Panc1 (cell line): ENCODE measurements around the gene BRD4. TPM values are rescaled to one million over a fixed set of nuclear protein-coding genes. Genes with fewer than 3 reads are reported as not detected.

Experiments
- ATAC-seq: fragments of 200-7000 bp; cut with Tn5 transposase; 2 replicates; pipeline ENCODE4 v1.9.1; 2020; ENCODE audit warnings: mild to moderate bottlenecking, moderate library complexity
- BruUV-seq: library from RNA; stranded (reverse); fragments of 400-500 nt; replicated peaks from 2 replicates; lab custom pipeline; 2021; lab: Mats Ljungman, UMichigan
- CTCF ChIA-PET: fragments of 300-600 bp; sonication (Branson Sonifier 250); formaldehyde crosslinking; loops from one replicate; lab custom pipeline; 2022; ENCODE audit warnings: antibody characterized with exemption; lab: Charles Lee
- POLR2A ChIA-PET: fragments of 300-600 bp; sonication (Branson Sonifier 250); formaldehyde crosslinking; loops from one replicate; lab custom pipeline; 2022; ENCODE audit warnings: antibody characterized with exemption; lab: Charles Lee
- DNase-seq: peaks from one replicate; pipeline ENCODE4 v3.0.0-alpha.2; 2010; ENCODE audit warnings: low read depth, low spot score
- H3K27ac ChIP-seq: 2 replicates; pipeline ENCODE4 v1.5.1; 2011; ENCODE audit warnings: mild to moderate bottlenecking, low read length, inconsistent platforms
- H3K27me3 ChIP-seq: fragments of 200-500 bp; sonication (Bioruptor generic); 2 replicates; pipeline ENCODE4 v1.6.0; 2014; ENCODE audit warnings: low read length, inconsistent platforms; ENCODE audit not compliant: control insufficient read depth, insufficient read depth
- H3K36me3 ChIP-seq: fragments of 200-500 bp; sonication (Bioruptor generic); 2 replicates; pipeline ENCODE4 v1.5.1; 2014; ENCODE audit warnings: inconsistent platforms, mild to moderate bottlenecking, low read length, moderate library complexity; ENCODE audit not compliant: control insufficient read depth, insufficient read depth
- H3K4me1 ChIP-seq: 2 replicates; pipeline ENCODE4 v1.5.1; 2011; ENCODE audit warnings: inconsistent platforms, mild to moderate bottlenecking, low read length, moderate library complexity; ENCODE audit not compliant: control insufficient read depth, insufficient read depth
- H3K4me3 ChIP-seq, 2 experiments: 2 replicates each; pipeline ENCODE4 v1.5.1; 2011 to 2012; ENCODE audit warnings: low read depth in 2 of 2, low read length in 2 of 2, mild to moderate bottlenecking in 2 of 2, inconsistent platforms in 1 of 2, moderate library complexity in 1 of 2
- H3K9me3 ChIP-seq: fragments of 200-500 bp; sonication (Bioruptor generic); 2 replicates; pipeline ENCODE4 v1.5.1; 2014; ENCODE audit warnings: low read depth, mild to moderate bottlenecking, inconsistent platforms, low read length, moderate library complexity; ENCODE audit not compliant: control insufficient read depth, insufficient read depth
- POLR2AphosphoS5 ChIP-seq: IDR thresholded peaks from 2 replicates; pipeline ENCODE4 v1.6.1; 2012; ENCODE audit warnings: mild to moderate bottlenecking, low read depth, low read length, moderate library complexity
- SIN3A ChIP-seq: IDR thresholded peaks from 2 replicates; pipeline ENCODE4 v1.6.1; 2012; ENCODE audit warnings: low read depth, mild to moderate bottlenecking, low read length, moderate library complexity, borderline replicate concordance; ENCODE audit not compliant: insufficient read depth
- TCF7L2 ChIP-seq: IDR thresholded peaks from 2 replicates; pipeline ENCODE4 v1.6.1; 2011; ENCODE audit warnings: mild to moderate bottlenecking, low read depth, low read length, inconsistent platforms
- in situ Hi-C: cut with HindIII; loops from 2 replicates; pipeline ENCODE4 v1.10.0; 2016; ENCODE audit warnings: low sequenced_read_pairs, low pct_unique_long_range_greater_than_20kb
- intact Hi-C: fragments of 100-400 bp; cut with micrococcal nuclease; formaldehyde crosslinking; loops from one replicate; pipeline ENCODE4 v1.10.0; 2022; ENCODE audit not compliant: unreplicated experiment
- total RNA-seq: library from RNA; stranded (reverse); gene quantifications from one replicate; pipeline ENCODE4 v1.2.1, GENCODE V29; 2021; ENCODE audit not compliant: unreplicated experiment
- TF ChIP-seq, protein P1 (sequence below): fragments of 450-650 bp; IDR thresholded peaks from 2 replicates; pipeline ENCODE4 v1.5.1; 2017; ENCODE audit warnings: mild to moderate bottlenecking
- TF ChIP-seq, protein P2 (sequence below), 2 experiments: IDR thresholded peaks; 2 replicates each; pipeline ENCODE4 v1.6.1; 2011 to 2012; ENCODE audit warnings: low read depth in 2 of 2, control low read depth in 1 of 2, low read length in 1 of 2, mild to moderate bottlenecking in 1 of 2, moderate library complexity in 1 of 2; ENCODE audit not compliant: insufficient read depth in 1 of 2

The BRD4 gene
- total RNA-seq, 1 experiment from 2014 or later: 102 TPM

- H3K27ac ChIP-seq: no peak overlapping the region; the same call in 1 of the 2 replicates
- CTCF ChIA-PET: no interaction called here
These were observed 47.4 kb downstream of the BRD4 start for GRCh38 chr19:15284896-15285295.

DNA sequence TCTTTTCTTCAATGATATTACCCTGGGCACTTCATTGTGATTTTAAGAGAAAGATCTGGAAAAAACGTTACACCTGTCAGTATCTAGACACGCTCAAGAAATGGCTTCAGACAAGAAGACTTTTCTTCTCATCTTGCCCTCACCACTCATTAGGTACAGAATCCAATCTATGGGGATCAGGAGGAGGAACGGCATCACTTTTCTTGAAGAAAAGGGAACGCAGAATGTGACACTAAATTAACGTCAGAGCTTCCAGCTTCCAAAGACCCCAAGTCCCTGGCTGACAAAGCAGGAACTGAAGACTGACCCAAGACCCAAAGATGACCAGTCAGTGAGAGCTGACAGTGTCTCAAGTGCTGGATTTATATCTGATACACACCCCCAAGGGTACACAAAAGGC is 48.2 kb downstream of the BRD4 start:
- in situ Hi-C loops: no loop called here
- ATAC-seq: no peak
- Histone ChIP-seq H3K27me3 (no peaks in the 10 kb centered on the region), H3K9me3 (no peaks in the 10 kb centered on the region), H3K4me1 (peaks cover 81% of the 10 kb centered on the region), H3K4me3 (no peak overlapping the region), H3K27ac (peak overlapping the region; percentile 82), H3K36me3 (no peaks in the 10 kb centered on the region)
- POLR2A ChIA-PET: no interaction called here
- DNase-seq: no peak
- TF ChIP-seq SIN3A (no peak), POLR2AphosphoS5 (no peak), TCF7L2 (no peak)
- TF ChIP-seq, protein P1, sequence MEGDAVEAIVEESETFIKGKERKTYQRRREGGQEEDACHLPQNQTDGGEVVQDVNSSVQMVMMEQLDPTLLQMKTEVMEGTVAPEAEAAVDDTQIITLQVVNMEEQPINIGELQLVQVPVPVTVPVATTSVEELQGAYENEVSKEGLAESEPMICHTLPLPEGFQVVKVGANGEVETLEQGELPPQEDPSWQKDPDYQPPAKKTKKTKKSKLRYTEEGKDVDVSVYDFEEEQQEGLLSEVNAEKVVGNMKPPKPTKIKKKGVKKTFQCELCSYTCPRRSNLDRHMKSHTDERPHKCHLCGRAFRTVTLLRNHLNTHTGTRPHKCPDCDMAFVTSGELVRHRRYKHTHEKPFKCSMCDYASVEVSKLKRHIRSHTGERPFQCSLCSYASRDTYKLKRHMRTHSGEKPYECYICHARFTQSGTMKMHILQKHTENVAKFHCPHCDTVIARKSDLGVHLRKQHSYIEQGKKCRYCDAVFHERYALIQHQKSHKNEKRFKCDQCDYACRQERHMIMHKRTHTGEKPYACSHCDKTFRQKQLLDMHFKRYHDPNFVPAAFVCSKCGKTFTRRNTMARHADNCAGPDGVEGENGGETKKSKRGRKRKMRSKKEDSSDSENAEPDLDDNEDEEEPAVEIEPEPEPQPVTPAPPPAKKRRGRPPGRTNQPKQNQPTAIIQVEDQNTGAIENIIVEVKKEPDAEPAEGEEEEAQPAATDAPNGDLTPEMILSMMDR: no peak
- TF ChIP-seq, protein P2, sequence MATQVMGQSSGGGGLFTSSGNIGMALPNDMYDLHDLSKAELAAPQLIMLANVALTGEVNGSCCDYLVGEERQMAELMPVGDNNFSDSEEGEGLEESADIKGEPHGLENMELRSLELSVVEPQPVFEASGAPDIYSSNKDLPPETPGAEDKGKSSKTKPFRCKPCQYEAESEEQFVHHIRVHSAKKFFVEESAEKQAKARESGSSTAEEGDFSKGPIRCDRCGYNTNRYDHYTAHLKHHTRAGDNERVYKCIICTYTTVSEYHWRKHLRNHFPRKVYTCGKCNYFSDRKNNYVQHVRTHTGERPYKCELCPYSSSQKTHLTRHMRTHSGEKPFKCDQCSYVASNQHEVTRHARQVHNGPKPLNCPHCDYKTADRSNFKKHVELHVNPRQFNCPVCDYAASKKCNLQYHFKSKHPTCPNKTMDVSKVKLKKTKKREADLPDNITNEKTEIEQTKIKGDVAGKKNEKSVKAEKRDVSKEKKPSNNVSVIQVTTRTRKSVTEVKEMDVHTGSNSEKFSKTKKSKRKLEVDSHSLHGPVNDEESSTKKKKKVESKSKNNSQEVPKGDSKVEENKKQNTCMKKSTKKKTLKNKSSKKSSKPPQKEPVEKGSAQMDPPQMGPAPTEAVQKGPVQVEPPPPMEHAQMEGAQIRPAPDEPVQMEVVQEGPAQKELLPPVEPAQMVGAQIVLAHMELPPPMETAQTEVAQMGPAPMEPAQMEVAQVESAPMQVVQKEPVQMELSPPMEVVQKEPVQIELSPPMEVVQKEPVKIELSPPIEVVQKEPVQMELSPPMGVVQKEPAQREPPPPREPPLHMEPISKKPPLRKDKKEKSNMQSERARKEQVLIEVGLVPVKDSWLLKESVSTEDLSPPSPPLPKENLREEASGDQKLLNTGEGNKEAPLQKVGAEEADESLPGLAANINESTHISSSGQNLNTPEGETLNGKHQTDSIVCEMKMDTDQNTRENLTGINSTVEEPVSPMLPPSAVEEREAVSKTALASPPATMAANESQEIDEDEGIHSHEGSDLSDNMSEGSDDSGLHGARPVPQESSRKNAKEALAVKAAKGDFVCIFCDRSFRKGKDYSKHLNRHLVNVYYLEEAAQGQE (IDR thresholded peaks at IDR 0.05; ENCODE audit: insufficient read depth in 1 of 2, low read depth in 2 of 2, low read length in 1 of 2): no peak
- CTCF ChIA-PET: no interaction called here
- intact Hi-C loops: no loop called here
- BruUV-seq: no TSS peak

More at GRCh38 chr19:15284896-15285295, 47.4 kb downstream of the BRD4 start:
- DNase-seq: no peak
- no TSS peak for BruUV-seq
- POLR2A ChIA-PET: no interaction called here
- Histone ChIP-seq H3K4me3 (no peak overlapping the region), H3K4me1 (peaks cover 78% of the 10 kb centered on the region), H3K9me3 (no peaks in the 10 kb centered on the region), H3K27me3 (no peaks in the 10 kb centered on the region), H3K36me3 (no peaks in the 10 kb centered on the region)
- no peak for TF ChIP-seq SIN3A
- no peak for TF ChIP-seq TCF7L2
- TF ChIP-seq, protein P2 (IDR thresholded peaks at IDR 0.05; ENCODE audit: insufficient read depth in 1 of 2, low read depth in 2 of 2, low read length in 1 of 2): no peak
- TF ChIP-seq POLR2AphosphoS5: no peak
- TF ChIP-seq, protein P1: no peak
- ATAC-seq: 0 out of 2 replicates have a peak, but pooled peaks have one; percentile 6
- intact Hi-C loops: no loop called here
- in situ Hi-C loops: no loop called here
